K562 (cell line): ENCODE results near the gene RBM19. TPM values are rescaled to one million over a fixed set of nuclear protein-coding genes. Genes with fewer than 3 reads are reported as not detected.

Experiments
- ATAC-seq: fragments of 200-7000 bp; cut with Tn5 transposase; 3 replicates; pipeline ENCODE4 v1.9.1; 2020; ENCODE audit warnings: moderate library complexity
- BruUV-seq: library from RNA; stranded (reverse); fragments of 400-500 nt; replicated peaks from 2 replicates; lab custom pipeline; 2021; lab: Mats Ljungman, UMichigan
- CTCF ChIA-PET: fragments of 300-600 bp; formaldehyde crosslinking; extraction: SDS; loops from one replicate; lab custom pipeline; 2021; ENCODE audit warnings: low intra/inter-chr PET ratio; lab: Yijun Ruan, JAX
- POLR2A ChIA-PET: fragments of 300-600, 350-650 bp; sonication (Branson Sonifier 250); formaldehyde crosslinking; extraction: SDS; loops from one replicate; lab custom pipeline; 2021; ENCODE audit warnings: antibody characterized with exemption, inconsistent platforms; lab: Yijun Ruan, JAX
- DNase-seq, 4 experiments: peaks; one replicate each; pipeline versions ENCODE4 v3.0.0 to v3.0.0-alpha.2; 2011 to 2018; ENCODE audit warnings: low spot score in 3 of 4, mixed read lengths in 3 of 4; ENCODE audit errors: extremely low read depth in 1 of 4
- FAIRE-seq: peaks from 2 replicates; lab custom pipeline; 2011; peaks lifted over from hg19 to GRCh38; lab: Jason Lieb, UNC
- H2AFZ ChIP-seq: 2 replicates; pipeline ENCODE4 v1.6.0; 2011; ENCODE audit warnings: low read depth, low read length, control low read depth, inconsistent platforms
- H3K27ac ChIP-seq: fragments of 200-600 bp; 3 replicates; pipeline ENCODE4 v1.8.0; 2011; ENCODE audit warnings: low read depth, mild to moderate bottlenecking, control low read depth, inconsistent platforms, low read length, moderate library complexity, mixed read lengths; ENCODE audit errors: extremely low read depth
- H3K27me3 ChIP-seq, 2 experiments: fragments of 300-600 bp in 1 of 2; 2 replicates in 1 of 2; 3 replicates in 1 of 2; pipeline versions ENCODE4 v1.6.0 to v1.8.0; 2011; ENCODE audit warnings: inconsistent platforms in 2 of 2, low read length in 2 of 2, mild to moderate bottlenecking in 1 of 2, mixed read lengths in 1 of 2, moderate library complexity in 1 of 2; ENCODE audit not compliant: control insufficient read depth in 2 of 2, insufficient read depth in 2 of 2
- H3K36me3 ChIP-seq: fragments of 300-600 bp; 3 replicates; pipeline ENCODE4 v1.8.0; 2011; ENCODE audit warnings: mild to moderate bottlenecking, low read length, inconsistent platforms; ENCODE audit not compliant: control insufficient read depth, insufficient read depth
- H3K4me1 ChIP-seq, 2 experiments: fragments of 200-600 bp in 1 of 2; replicated peaks in 1 of 2; 2 replicates in 1 of 2; 3 replicates in 1 of 2; pipeline versions ENCODE4 v1.5.1 to v1.8.0; 2011; ENCODE audit warnings: inconsistent platforms in 2 of 2, low read length in 2 of 2, mild to moderate bottlenecking in 1 of 2, mixed read lengths in 1 of 2, moderate library complexity in 1 of 2; ENCODE audit not compliant: control insufficient read depth in 2 of 2, insufficient read depth in 2 of 2
- H3K4me2 ChIP-seq: 2 replicates; pipeline ENCODE4 v1.6.1; 2011; ENCODE audit warnings: low read length, control low read depth, inconsistent platforms, mixed read lengths; ENCODE audit not compliant: insufficient read depth
- H3K4me3 ChIP-seq: fragments of 200-600 bp; sonication (generic), shearing (Covaris generic); 2 replicates; pipeline ENCODE4 v1.5.1; 2016; ENCODE audit warnings: control low read depth, inconsistent platforms
- H3K79me2 ChIP-seq: fragments of 200-600 bp; 3 replicates; pipeline ENCODE4 v1.8.0; 2011; ENCODE audit warnings: low read length, inconsistent platforms; ENCODE audit not compliant: control insufficient read depth, insufficient read depth
- H3K9ac ChIP-seq, 2 experiments: 2 replicates each; pipeline versions ENCODE4 v1.6.0 to v1.6.1; 2011; ENCODE audit warnings: low read depth in 2 of 2, low read length in 2 of 2, control low read depth in 1 of 2, inconsistent platforms in 1 of 2, mild to moderate bottlenecking in 1 of 2, mixed read lengths in 1 of 2; ENCODE audit not compliant: insufficient read depth in 1 of 2
- H3K9me1 ChIP-seq: one replicate; pipeline ENCODE4 v1.6.0; 2011; ENCODE audit warnings: inconsistent platforms, mild to moderate bottlenecking, low read length, moderate library complexity; ENCODE audit not compliant: control insufficient read depth, insufficient read depth
- H3K9me3 ChIP-seq: replicated peaks from 2 replicates; pipeline ENCODE4 v1.5.1; 2011; ENCODE audit warnings: low read depth, low read length, inconsistent platforms; ENCODE audit not compliant: control insufficient read depth, insufficient read depth
- H4K20me1 ChIP-seq: replicated peaks from 2 replicates; pipeline ENCODE4 v1.6.1; 2011; ENCODE audit warnings: low read length, inconsistent platforms, mixed read lengths; ENCODE audit not compliant: control insufficient read depth, insufficient read depth
- FOSL1 ChIP-seq: fragments of 200-800 bp; sonication (Bioruptor generic); conservative IDR thresholded peaks from 2 replicates; pipeline ENCODE4 v1.6.1; 2016; ENCODE audit warnings: missing genetic modification characterization, missing compliant biosample characterization
- FOXJ3 ChIP-seq: sonication (generic); formaldehyde crosslinking; IDR thresholded peaks from 2 replicates; pipeline ENCODE4 v1.4.0; 2020; ENCODE audit warnings: mild to moderate bottlenecking, missing genetic modification reagents
- FOXK1 ChIP-seq: sonication (generic); formaldehyde crosslinking; IDR thresholded peaks from 2 replicates; pipeline ENCODE4 v1.8.0; 2022; ENCODE audit warnings: missing genetic modification reagents, mild to moderate bottlenecking, borderline replicate concordance
- HCFC1 ChIP-seq: IDR thresholded peaks from 2 replicates; pipeline ENCODE4 v1.6.1; 2012; ENCODE audit warnings: low read depth, low read length, improper control_type of control experiment
- HDAC6 ChIP-seq: IDR thresholded peaks from 2 replicates; pipeline ENCODE4 v1.6.1; 2012; ENCODE audit warnings: low read depth, mild to moderate bottlenecking, control low read depth, inconsistent platforms, low read length, moderate library complexity
- MCM3 ChIP-seq: fragments of 450-650 bp; IDR thresholded peaks from 2 replicates; pipeline ENCODE4 v1.6.1; 2016
- NR1H2 ChIP-seq: sonication (generic); formaldehyde crosslinking; IDR thresholded peaks from 2 replicates; pipeline ENCODE4 v1.4.0; 2020; ENCODE audit warnings: mild to moderate bottlenecking, missing genetic modification reagents
- POLR2B ChIP-seq: fragments of 450-650 bp; IDR thresholded peaks from 2 replicates; pipeline ENCODE4 v1.6.1; 2018; ENCODE audit warnings: low read depth; ENCODE audit not compliant: partially characterized antibody
- RBFOX2 ChIP-seq: fragments of 200-400 bp; formaldehyde crosslinking; IDR thresholded peaks from 2 replicates; pipeline ENCODE4 v1.6.1; 2017; ENCODE audit warnings: low read depth, mild to moderate bottlenecking, low read length, moderate library complexity
- RBM17 ChIP-seq: fragments of 200-400 bp; formaldehyde crosslinking; IDR thresholded peaks from 2 replicates; pipeline ENCODE4 v1.6.1; 2017; ENCODE audit warnings: low read depth, mild to moderate bottlenecking, low read length, borderline replicate concordance
- RBM34 ChIP-seq: fragments of 200-400 bp; formaldehyde crosslinking; IDR thresholded peaks from 2 replicates; pipeline ENCODE4 v1.6.1; 2018; ENCODE audit warnings: low read length, borderline replicate concordance; ENCODE audit not compliant: insufficient read depth
- U2AF1 ChIP-seq: fragments of 200-400 bp; formaldehyde crosslinking; optimal IDR thresholded peaks from 2 replicates; pipeline ENCODE3; 2017; ENCODE audit warnings: mild to moderate bottlenecking, low read depth, low read length, moderate library complexity
- YBX1 ChIP-seq: fragments of 450-650 bp; IDR thresholded peaks from 2 replicates; pipeline ENCODE4 v1.7.1; 2016; ENCODE audit warnings: mild to moderate bottlenecking
- ZKSCAN1 ChIP-seq: fragments of 150-350 bp; IDR thresholded peaks from 2 replicates; pipeline ENCODE4 v1.6.1; 2016; ENCODE audit warnings: low read depth, low read length
- WGBS: fragments of 100-300 bp; shearing (Covaris generic); methylation state at CpG from one replicate; pipeline ENCODE4 v1.1.6; 2016; ENCODE audit warnings: low coverage, mixed read lengths; ENCODE audit not compliant: insufficient coverage; ENCODE audit errors: missing lambda C conversion rate; 5-methylcytosine and 5-hydroxymethylcytosine counted together
- in situ Hi-C: fragments of 300-500 bp; cut with MboI; formaldehyde crosslinking; loops from 4 replicates; pipeline ENCODE4 v1.15.0; 2018; ENCODE audit warnings: inconsistent platforms, mixed read lengths
- intact Hi-C: fragments of 100-400 bp; cut with micrococcal nuclease; formaldehyde crosslinking; loops from 2 replicates; pipeline ENCODE4 v1.14.2; 2022
- polyA plus RNA-seq, 8 experiments: library from polyadenylated mRNA; depleted of rRNA in 4 of 8; stranded (reverse) in 5 of 8; unstranded in 3 of 8; fragments of >200 nt; fragmentation: Nextera tagmentation in 2 of 8; fragmentation: Illumina TruSeq in 1 of 8; extraction: Ambion mirVana in 2 of 8; extraction: Trizol in 1 of 8; gene quantifications; 2 replicates each; pipeline versions ENCODE4 v1.2.1 to v1.2.3, GENCODE V29; 2011 to 2014; ENCODE audit warnings: inconsistent platforms in 1 of 8, missing spikeins in 1 of 8
- total RNA-seq, 7 experiments: library from RNA; depleted of rRNA in 6 of 7; stranded (reverse); fragments of >200 nt in 6 of 7; fragmentation: Illumina TruSeq in 2 of 7; extraction: Trizol in 2 of 7; gene quantifications; 2 replicates each; pipeline versions ENCODE4 v1.2.1 to v1.2.3, GENCODE V29; 2011 to 2021; ENCODE audit warnings: low replicate concordance in 1 of 7
- TF ChIP-seq, protein P1 (sequence below): fragments of 250-450 bp; sonication (Bioruptor Pico); IDR thresholded peaks from 2 replicates; pipeline ENCODE4 v1.8.0; 2022; ENCODE audit warnings: moderate library complexity, mild to moderate bottlenecking, inconsistent platforms
- TF ChIP-seq, protein P2 (sequence below), 2 experiments: fragments of 450-650 bp; IDR thresholded peaks; 2 replicates each; pipeline ENCODE4 v1.6.1; 2018; ENCODE audit warnings: mild to moderate bottlenecking in 2 of 2, low read depth in 1 of 2; ENCODE audit not compliant: partially characterized antibody in 2 of 2
- TF ChIP-seq, protein P3 (sequence below), 2 experiments: fragments of 450-650 bp in 1 of 2; sonication (generic) in 1 of 2; formaldehyde crosslinking in 1 of 2; IDR thresholded peaks in 1 of 2; conservative IDR thresholded peaks in 1 of 2; 2 replicates each; pipeline versions ENCODE4 v1.6.1 to v1.8.1; 2016 to 2023; ENCODE audit warnings: mild to moderate bottlenecking in 2 of 2, moderate library complexity in 2 of 2, inconsistent platforms in 1 of 2, missing genetic modification reagents in 1 of 2

Gene RBM19
- total and polyA plus RNA-seq, 9 of the 15 experiments (the other 6 are each of a cell fraction or from before 2014, with no cell fraction given) = 16.0 to 58.4 (median 37.9) TPM

DNA sequence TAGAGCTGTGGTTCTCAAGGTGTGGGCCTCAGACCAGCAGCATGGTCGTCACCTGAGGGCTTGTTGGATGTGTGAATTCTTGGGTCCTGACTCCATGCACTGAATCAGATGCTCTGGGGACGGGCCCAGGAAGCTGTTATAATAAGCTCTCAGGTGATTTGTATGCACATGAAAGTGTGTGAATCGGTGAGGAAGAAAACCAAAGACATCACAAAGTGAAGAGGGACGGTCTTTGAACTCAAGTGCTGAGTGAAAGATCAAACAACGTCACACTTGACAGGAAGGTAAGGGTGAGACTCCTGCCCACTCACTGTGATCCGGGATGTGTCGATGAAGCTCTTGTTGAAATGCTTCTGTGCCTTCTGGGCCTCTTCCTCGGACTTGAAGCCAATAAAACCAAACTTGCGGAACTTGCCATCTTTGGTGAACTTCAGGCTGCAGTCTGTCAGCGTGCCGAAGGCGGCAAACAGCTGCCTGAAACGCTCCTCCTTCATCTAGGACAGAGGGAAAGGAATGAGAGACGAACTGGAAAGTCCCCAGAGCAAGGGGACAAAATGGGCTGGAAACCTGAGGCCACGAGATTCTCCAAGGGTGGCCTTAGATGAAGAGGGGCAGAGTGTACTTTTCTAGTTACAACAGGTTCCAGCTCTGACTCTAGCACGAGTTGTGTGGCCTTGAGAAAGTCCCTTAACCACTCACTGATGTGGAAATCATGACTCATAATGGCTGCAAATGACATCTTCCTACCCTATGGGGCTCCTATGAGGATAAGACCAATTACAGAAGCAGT lies 4.0 kb downstream of the RBM19 start:
- Histone ChIP-seq H3K27me3 (no peaks in the 10 kb centered on the region), H3K9me1 (no peaks in the 10 kb centered on the region), H3K4me2 (no peak overlapping the region), H3K36me3 (peaks cover 73% of the 10 kb centered on the region; the same call in 2 of the 3 replicates), H3K4me3 (no peak overlapping the region), H3K9ac (peak overlapping the region in 1 of 2 experiments; percentile 10; a peak in 1 of 4 replicates), H3K27ac (no peak overlapping the region), H3K9me3 (no peaks in the 10 kb centered on the region), H2AFZ (no peak overlapping the region), H4K20me1 (no peaks in the 10 kb centered on the region), H3K79me2 (peaks cover 34% of the 10 kb centered on the region), H3K4me1 (peaks cover 4 to 12% of the 10 kb centered on the region in 2 experiments; a peak in 3 of 5 replicates)
- DNase-seq (no peak), ATAC-seq (no peak), FAIRE-seq (no peak)
- 85% methylated on average over 16 of the region's 16 CpGs for WGBS
- POLR2A ChIA-PET = interaction anchor here (0.6 to 1.5 kb wide), 2 partner anchors 8 to 49 kb away, joined by 3 to 7 read pairs; no protein-coding TSS in a partner anchor
- in situ Hi-C loops = no loop called here
- no TSS peak for BruUV-seq
- TF ChIP-seq U2AF1 = no peak
- TF ChIP-seq RBM17 = no peak
- no peak for TF ChIP-seq MCM3
- no peak for TF ChIP-seq YBX1
- TF ChIP-seq, protein P1, sequence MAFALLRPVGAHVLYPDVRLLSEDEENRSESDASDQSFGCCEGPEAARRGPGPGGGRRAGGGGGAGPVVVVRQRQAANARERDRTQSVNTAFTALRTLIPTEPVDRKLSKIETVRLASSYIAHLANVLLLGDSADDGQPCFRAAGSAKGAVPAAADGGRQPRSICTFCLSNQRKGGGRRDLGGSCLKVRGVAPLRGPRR = no peak
- no peak for TF ChIP-seq FOXK1
- no peak for TF ChIP-seq FOXJ3
- TF ChIP-seq NR1H2 (CRISPR knock-in tag) = no peak
- TF ChIP-seq, protein P2, sequence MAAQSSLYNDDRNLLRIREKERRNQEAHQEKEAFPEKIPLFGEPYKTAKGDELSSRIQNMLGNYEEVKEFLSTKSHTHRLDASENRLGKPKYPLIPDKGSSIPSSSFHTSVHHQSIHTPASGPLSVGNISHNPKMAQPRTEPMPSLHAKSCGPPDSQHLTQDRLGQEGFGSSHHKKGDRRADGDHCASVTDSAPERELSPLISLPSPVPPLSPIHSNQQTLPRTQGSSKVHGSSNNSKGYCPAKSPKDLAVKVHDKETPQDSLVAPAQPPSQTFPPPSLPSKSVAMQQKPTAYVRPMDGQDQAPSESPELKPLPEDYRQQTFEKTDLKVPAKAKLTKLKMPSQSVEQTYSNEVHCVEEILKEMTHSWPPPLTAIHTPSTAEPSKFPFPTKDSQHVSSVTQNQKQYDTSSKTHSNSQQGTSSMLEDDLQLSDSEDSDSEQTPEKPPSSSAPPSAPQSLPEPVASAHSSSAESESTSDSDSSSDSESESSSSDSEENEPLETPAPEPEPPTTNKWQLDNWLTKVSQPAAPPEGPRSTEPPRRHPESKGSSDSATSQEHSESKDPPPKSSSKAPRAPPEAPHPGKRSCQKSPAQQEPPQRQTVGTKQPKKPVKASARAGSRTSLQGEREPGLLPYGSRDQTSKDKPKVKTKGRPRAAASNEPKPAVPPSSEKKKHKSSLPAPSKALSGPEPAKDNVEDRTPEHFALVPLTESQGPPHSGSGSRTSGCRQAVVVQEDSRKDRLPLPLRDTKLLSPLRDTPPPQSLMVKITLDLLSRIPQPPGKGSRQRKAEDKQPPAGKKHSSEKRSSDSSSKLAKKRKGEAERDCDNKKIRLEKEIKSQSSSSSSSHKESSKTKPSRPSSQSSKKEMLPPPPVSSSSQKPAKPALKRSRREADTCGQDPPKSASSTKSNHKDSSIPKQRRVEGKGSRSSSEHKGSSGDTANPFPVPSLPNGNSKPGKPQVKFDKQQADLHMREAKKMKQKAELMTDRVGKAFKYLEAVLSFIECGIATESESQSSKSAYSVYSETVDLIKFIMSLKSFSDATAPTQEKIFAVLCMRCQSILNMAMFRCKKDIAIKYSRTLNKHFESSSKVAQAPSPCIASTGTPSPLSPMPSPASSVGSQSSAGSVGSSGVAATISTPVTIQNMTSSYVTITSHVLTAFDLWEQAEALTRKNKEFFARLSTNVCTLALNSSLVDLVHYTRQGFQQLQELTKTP (IDR thresholded peaks at IDR 0.05; ENCODE audit: low read depth in 1 of 2, partially characterized antibody in 2 of 2) = no peak
- TF ChIP-seq RBFOX2 = no peak
- TF ChIP-seq POLR2B = no peak
- TF ChIP-seq HDAC6 = no peak
- TF ChIP-seq FOSL1 (tag) = peak; percentile 36; the same call in 1 of the 2 replicates
- TF ChIP-seq ZKSCAN1 = no peak
- no peak for TF ChIP-seq HCFC1
- TF ChIP-seq, protein P3, sequence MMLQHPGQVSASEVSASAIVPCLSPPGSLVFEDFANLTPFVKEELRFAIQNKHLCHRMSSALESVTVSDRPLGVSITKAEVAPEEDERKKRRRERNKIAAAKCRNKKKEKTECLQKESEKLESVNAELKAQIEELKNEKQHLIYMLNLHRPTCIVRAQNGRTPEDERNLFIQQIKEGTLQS (IDR thresholded peaks at IDR 0.05) = peak; percentile 25; the same call in 1 of the 2 replicates
- TF ChIP-seq, protein P3 (CRISPR knock-in tag; conservative IDR thresholded peaks at IDR 0.05) = no peak
- TF ChIP-seq RBM34 = no peak
- intact Hi-C loops = no loop called here
- CTCF ChIA-PET = no interaction called here
